H9 (cell line): ENCODE data around the gene ZNF396. TPM values are rescaled to one million over a fixed set of nuclear protein-coding genes. Genes with fewer than 3 reads are reported as not detected.

Experiments used
- DNase-seq: peaks from one replicate; pipeline ENCODE4 v3.0.0-alpha.2; 2017
- H2AFZ ChIP-seq: one replicate; pipeline ENCODE4 v1.6.1; 2013; ENCODE audit warnings: mild to moderate bottlenecking, low read length, control low read depth, moderate library complexity
- H2AK5ac ChIP-seq: 2 replicates; pipeline ENCODE4 v1.6.1; 2013; ENCODE audit warnings: low read length, control low read depth, mixed read lengths; ENCODE audit not compliant: insufficient read length
- H2BK120ac ChIP-seq: one replicate; pipeline ENCODE4 v1.6.1; 2013; ENCODE audit warnings: low read depth, mild to moderate bottlenecking, low read length, control low read depth, inconsistent platforms; ENCODE audit not compliant: poor library complexity, severe bottlenecking
- H2BK12ac ChIP-seq: 2 replicates; pipeline ENCODE4 v1.6.1; 2013; ENCODE audit warnings: low read length, control low read depth, mixed read lengths, low read depth; ENCODE audit not compliant: insufficient read length
- H2BK15ac ChIP-seq: 2 replicates; pipeline ENCODE4 v1.6.1; 2013; ENCODE audit warnings: low read depth, low read length, control low read depth
- H2BK20ac ChIP-seq: one replicate; pipeline ENCODE4 v1.6.1; 2013; ENCODE audit warnings: low read depth, mild to moderate bottlenecking, low read length, control low read depth, inconsistent platforms; ENCODE audit not compliant: poor library complexity, severe bottlenecking
- H2BK5ac ChIP-seq: 2 replicates; pipeline ENCODE4 v1.6.1; 2013; ENCODE audit warnings: low read length, control low read depth, mixed read lengths; ENCODE audit not compliant: insufficient read length
- H3K14ac ChIP-seq: 2 replicates; pipeline ENCODE4 v1.6.1; 2013; ENCODE audit warnings: low read length, control low read depth; ENCODE audit not compliant: insufficient read depth
- H3K18ac ChIP-seq: 2 replicates; pipeline ENCODE4 v1.6.1; 2013; ENCODE audit warnings: low read depth, mild to moderate bottlenecking, mixed read lengths, low read length, control low read depth; ENCODE audit not compliant: insufficient read length
- H3K23ac ChIP-seq: 2 replicates; pipeline ENCODE4 v1.6.1; 2013; ENCODE audit warnings: low read length, control low read depth, mixed read lengths, low read depth; ENCODE audit not compliant: insufficient read length
- H3K23me2 ChIP-seq: 2 replicates; pipeline ENCODE4 v1.6.1; 2013; ENCODE audit warnings: low read depth, mild to moderate bottlenecking, mixed read lengths, low read length, control low read depth; ENCODE audit not compliant: insufficient read length, poor library complexity, severe bottlenecking
- H3K27ac ChIP-seq: 2 replicates; pipeline ENCODE4 v1.5.1; 2013; ENCODE audit warnings: low read length, control low read depth, mixed read lengths, low read depth; ENCODE audit not compliant: insufficient read length
- H3K27me3 ChIP-seq: 2 replicates; pipeline ENCODE4 v1.6.1; 2013; ENCODE audit warnings: low read length, control low read depth, inconsistent platforms; ENCODE audit not compliant: insufficient read depth
- H3K4ac ChIP-seq: 2 replicates; pipeline ENCODE4 v1.6.1; 2013; ENCODE audit warnings: low read depth, mild to moderate bottlenecking, control low read depth, inconsistent platforms, low read length, moderate library complexity
- H3K4me1 ChIP-seq: 2 replicates; pipeline ENCODE4 v1.6.1; 2013; ENCODE audit warnings: low read length, control low read depth, inconsistent platforms; ENCODE audit not compliant: insufficient read depth
- H3K4me2 ChIP-seq: 2 replicates; pipeline ENCODE4 v1.6.1; 2013; ENCODE audit warnings: low read length, control low read depth, mixed read lengths; ENCODE audit not compliant: insufficient read length, insufficient read depth
- H3K56ac ChIP-seq: 2 replicates; pipeline ENCODE4 v1.6.1; 2013; ENCODE audit warnings: low read depth, mild to moderate bottlenecking, mixed read lengths, low read length, control low read depth; ENCODE audit not compliant: insufficient read length
- H3K79me1 ChIP-seq: 2 replicates; pipeline ENCODE4 v1.6.1; 2013; ENCODE audit warnings: low read depth, mild to moderate bottlenecking, moderate library complexity, low read length, control low read depth, inconsistent platforms; ENCODE audit not compliant: insufficient read depth, poor library complexity, severe bottlenecking
- H3K79me2 ChIP-seq: 2 replicates; pipeline ENCODE4 v1.6.1; 2013; ENCODE audit warnings: low read length, control low read depth, inconsistent platforms; ENCODE audit not compliant: insufficient read depth
- H3K9ac ChIP-seq: 2 replicates; pipeline ENCODE4 v1.6.1; 2013; ENCODE audit warnings: low read length, control low read depth, mixed read lengths; ENCODE audit not compliant: insufficient read length; ENCODE audit errors: extremely low read depth
- H3K9me3 ChIP-seq: one replicate; pipeline ENCODE4 v1.6.1; 2013; ENCODE audit warnings: low read depth, low read length, inconsistent platforms; ENCODE audit not compliant: control insufficient read depth
- H3T11ph ChIP-seq: one replicate; pipeline ENCODE4 v1.6.1; 2013; ENCODE audit warnings: mild to moderate bottlenecking, low read length, control low read depth, inconsistent platforms
- H4K20me1 ChIP-seq: one replicate; pipeline ENCODE4 v1.6.1; 2013; ENCODE audit not compliant: control insufficient read depth, insufficient read length, insufficient read depth
- H4K5ac ChIP-seq: 2 replicates; pipeline ENCODE4 v1.6.1; 2013; ENCODE audit warnings: low read depth, mild to moderate bottlenecking, mixed read lengths, low read length, control low read depth; ENCODE audit not compliant: insufficient read length
- H4K8ac ChIP-seq: replicated peaks from 2 replicates; pipeline ENCODE4 v1.6.1; 2013; ENCODE audit warnings: low read length, control low read depth, mixed read lengths, low read depth; ENCODE audit not compliant: insufficient read length
- H4K91ac ChIP-seq: 2 replicates; pipeline ENCODE4 v1.6.1; 2013; ENCODE audit warnings: low read depth, mild to moderate bottlenecking, moderate library complexity, mixed read lengths, low read length, control low read depth; ENCODE audit not compliant: insufficient read length
- H3K27ac Mint-ChIP-seq, 3 experiments: 2 replicates in 2 of 3; 3 replicates in 1 of 3; pipeline ENCODE4 v1.8.0; 2020 to 2021; ENCODE audit warnings: mixed read lengths in 3 of 3, mild to moderate bottlenecking in 1 of 3, moderate library complexity in 1 of 3
- H3K27me3 Mint-ChIP-seq: 2 replicates; pipeline ENCODE4 v1.8.0; 2021; ENCODE audit warnings: low read depth, mild to moderate bottlenecking, moderate library complexity, mixed read lengths
- H3K36me3 Mint-ChIP-seq, 3 experiments: 2 replicates in 2 of 3; 3 replicates in 1 of 3; pipeline ENCODE4 v1.8.0; 2020 to 2021; ENCODE audit warnings: low read depth in 3 of 3, mixed read lengths in 3 of 3; ENCODE audit not compliant: insufficient read depth in 1 of 3
- H3K4me1 Mint-ChIP-seq, 2 experiments: 2 replicates each; pipeline ENCODE4 v1.8.0; 2020; ENCODE audit warnings: mixed read lengths in 2 of 2
- H3K4me3 Mint-ChIP-seq, 2 experiments: 2 replicates in 1 of 2; 3 replicates in 1 of 2; pipeline ENCODE4 v1.8.0; 2020 to 2021; ENCODE audit warnings: mild to moderate bottlenecking in 2 of 2, mixed read lengths in 2 of 2, moderate library complexity in 1 of 2
- H3K9me3 Mint-ChIP-seq, 2 experiments: 2 replicates in 1 of 2; 3 replicates in 1 of 2; pipeline ENCODE4 v1.8.0; 2020; ENCODE audit warnings: mild to moderate bottlenecking in 2 of 2, mixed read lengths in 2 of 2, moderate library complexity in 1 of 2
- CTCF ChIP-seq: fragments of 200-600 bp; sonication (generic); conservative IDR thresholded peaks from 3 replicates; pipeline ENCODE4 v1.8.0; 2021; ENCODE audit warnings: antibody characterized with exemption, mild to moderate bottlenecking
- WGBS: extraction: QIAGEN DNeasy Blood & Tissue Kit; methylation state at CpG from one replicate; pipeline ENCODE4 v1.1.7; 2013; ENCODE audit warnings: missing lambda C conversion rate, low lambda C conversion rate, mixed read lengths; ENCODE audit not compliant: insufficient read length; ENCODE audit errors: extremely low coverage; 5-methylcytosine and 5-hydroxymethylcytosine counted together
- total RNA-seq: library from RNA; stranded (reverse); gene quantifications from 2 replicates; pipeline ENCODE4 v1.2.1, GENCODE V29; 2021

The ZNF396 gene
- total RNA-seq, 1 experiment from 2014 or later = 1.2 TPM

GRCh38 chr18:35409911-35410310 lies 32.8 kb upstream of the ZNF396 start:
- Mint-ChIP-seq H3K27ac (no peak overlapping the region), H3K36me3 (no peaks in the 10 kb centered on the region), H3K4me1 (peaks cover 9 to 16% of the 10 kb centered on the region in 2 experiments; a peak in 3 of 4 replicates), H3K4me3 (no peak overlapping the region), H3K9me3 (no peaks in the 10 kb centered on the region; a peak in 1 of 5 replicates), H3K27me3 (peaks cover 5% of the 10 kb centered on the region)
- no peak overlapping the region for H3K23ac ChIP-seq
- H3K14ac ChIP-seq = no peak overlapping the region
- H3K9ac ChIP-seq = no peak overlapping the region
- no peaks in the 10 kb centered on the region for H3K79me1 ChIP-seq
- no peak overlapping the region for H3K56ac ChIP-seq
- no peak overlapping the region for H2BK20ac ChIP-seq
- H2BK15ac ChIP-seq = no peak overlapping the region
- H3K4ac ChIP-seq = no peak overlapping the region
- no peak overlapping the region for H4K91ac ChIP-seq
- H3T11ph ChIP-seq = no peak overlapping the region
- H2AK5ac ChIP-seq = no peak overlapping the region
- no peak overlapping the region for H3K4me2 ChIP-seq
- no peaks in the 10 kb centered on the region for H4K20me1 ChIP-seq
- H2AFZ ChIP-seq = no peak overlapping the region
- no CpG with 5 or more reads among the region's 3 CpGs for WGBS
- H3K9me3 ChIP-seq = no peaks in the 10 kb centered on the region
- DNase-seq = no peak
- no peak overlapping the region for H3K18ac ChIP-seq
- no peak overlapping the region for H2BK120ac ChIP-seq
- H4K8ac ChIP-seq = no peak overlapping the region
- H4K5ac ChIP-seq = no peak overlapping the region
- no peaks in the 10 kb centered on the region for H3K79me2 ChIP-seq
- no peaks in the 10 kb centered on the region for H3K27me3 ChIP-seq
- H2BK5ac ChIP-seq = no peak overlapping the region
- no peak overlapping the region for H2BK12ac ChIP-seq
- TF ChIP-seq CTCF = no peak
- H3K23me2 ChIP-seq = no peaks in the 10 kb centered on the region
- no peak overlapping the region for H3K27ac ChIP-seq
- no peaks in the 10 kb centered on the region for H3K4me1 ChIP-seq
